Skeletal muscle cell (primary cell): ENCODE measurements around the gene KCNF1.
"Not testable (repeated sequence)": the region's sequence is repeated elsewhere in the genome, so short reads cannot be mapped to it uniquely, and the experiment has no call there.

Experiments
- DNase-seq: peaks from one replicate; pipeline ENCODE4 v3.0.0-alpha.2; 2010; ENCODE audit warnings: low read depth
- H3K4me3 ChIP-seq: 2 replicates; pipeline ENCODE4 v1.5.1; 2011; ENCODE audit warnings: low read depth, mild to moderate bottlenecking, control low read depth, low read length, moderate library complexity

Gene KCNF1

GRCh38 chr2:10954856-10955818 is 43.4 kb downstream of the KCNF1 start:
- no peak overlapping the region for H3K4me3 ChIP-seq
- DNase-seq = no peak

- no peak for DNase-seq
- no peak overlapping the region for H3K4me3 ChIP-seq
Observed at GRCh38 chr2:10956006-10956790, 44.5 kb downstream of the KCNF1 start.

- DNase-seq = no peak
Observed at GRCh38 chr2:10957391-10957790, 45.7 kb downstream of the KCNF1 start.

GRCh38 chr2:10958452-10958851 is 46.7 kb downstream of the KCNF1 start:
- DNase-seq, H3K4me3 ChIP-seq: not testable (repeated sequence)

More at GRCh38 chr2:10957391-10957790, 45.7 kb downstream of the KCNF1 start:
- no peak overlapping the region for H3K4me3 ChIP-seq

DNA sequence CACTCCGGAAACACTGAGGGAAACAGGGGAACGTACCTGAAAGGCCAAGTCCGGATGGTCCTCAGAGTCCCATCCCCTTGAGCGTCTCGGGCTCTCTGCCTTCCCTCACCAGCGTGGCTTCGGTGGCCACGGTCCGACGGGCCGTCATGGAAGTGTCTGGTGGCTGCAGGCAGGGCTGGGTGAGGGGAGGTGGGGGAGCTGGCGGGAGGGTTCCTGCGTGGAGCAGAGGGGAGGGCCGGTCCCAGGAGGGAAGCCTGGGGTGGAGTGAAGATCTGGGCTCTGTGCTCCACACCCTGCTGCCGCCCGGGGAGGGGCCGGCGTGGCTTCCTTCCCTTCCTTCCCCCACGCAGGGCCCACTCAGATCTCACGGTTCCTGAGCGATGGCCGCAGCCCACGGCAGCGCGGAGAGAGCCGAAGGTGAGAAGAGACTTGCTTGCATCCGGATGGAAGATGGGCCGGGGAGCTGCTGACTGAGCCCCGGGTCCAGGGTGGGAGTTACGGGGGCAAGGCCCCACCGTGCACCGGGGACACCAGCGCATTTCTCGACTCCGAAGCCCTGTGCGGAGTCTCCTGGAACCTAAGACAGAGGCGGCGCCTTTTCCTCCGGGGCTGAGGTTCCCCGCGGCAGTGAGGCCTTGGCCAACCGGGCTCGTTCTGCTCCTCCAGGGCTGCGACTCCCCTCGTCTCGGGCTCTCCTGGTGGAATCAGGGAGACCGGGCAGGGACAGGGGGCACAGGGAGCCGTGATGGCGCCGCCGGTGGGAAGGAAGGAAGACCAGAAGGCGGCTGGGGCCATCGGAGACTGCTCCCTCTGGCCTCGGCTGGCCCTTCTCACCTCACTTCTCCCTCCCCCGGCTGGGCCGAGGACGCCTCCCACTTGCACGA is 49.1 kb downstream of the KCNF1 start:
- DNase-seq = no peak
- no peak overlapping the region for H3K4me3 ChIP-seq

GRCh38 chr2:10961490-10961875 is 49.7 kb downstream of the KCNF1 start:
- no peak overlapping the region for H3K4me3 ChIP-seq

DNA sequence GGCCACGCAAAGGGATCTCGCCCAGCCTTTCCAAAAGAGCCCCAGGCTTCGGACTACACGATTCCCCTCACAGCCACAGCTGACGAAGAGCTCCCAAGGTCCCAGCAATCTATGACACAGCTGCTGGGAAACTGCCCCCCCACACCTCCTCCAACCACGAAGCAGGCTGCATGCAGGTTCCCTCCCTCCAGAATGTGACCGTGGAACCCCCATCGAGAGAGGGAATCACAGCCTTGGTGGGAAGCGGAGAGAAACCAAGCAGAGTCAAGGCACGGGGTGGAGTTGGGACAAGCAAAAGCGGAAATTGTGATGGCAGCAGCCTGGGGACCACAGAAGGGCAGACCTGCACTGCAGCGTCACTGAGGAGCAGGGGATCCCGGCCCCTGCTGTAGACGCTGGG is 50.3 kb downstream of the KCNF1 start:
- H3K4me3 ChIP-seq = no peak overlapping the region
- no peak for DNase-seq

More at GRCh38 chr2:10961490-10961875, 49.7 kb downstream of the KCNF1 start:
- no peak for DNase-seq

GRCh38 chr2:10963155-10963554 is 51.4 kb downstream of the KCNF1 start:
- DNase-seq = no peak
- H3K4me3 ChIP-seq = no peak overlapping the region
